Measurements from ENCODE around the gene LACC1. TPM values are rescaled to one million over a fixed set of nuclear protein-coding genes. Genes with fewer than 3 reads are reported as not detected.

LACC1 gene
- total RNA-seq, 4 donors from 2014 or later, result 12.4 to 17.3 (median 14.8) TPM

DNA sequence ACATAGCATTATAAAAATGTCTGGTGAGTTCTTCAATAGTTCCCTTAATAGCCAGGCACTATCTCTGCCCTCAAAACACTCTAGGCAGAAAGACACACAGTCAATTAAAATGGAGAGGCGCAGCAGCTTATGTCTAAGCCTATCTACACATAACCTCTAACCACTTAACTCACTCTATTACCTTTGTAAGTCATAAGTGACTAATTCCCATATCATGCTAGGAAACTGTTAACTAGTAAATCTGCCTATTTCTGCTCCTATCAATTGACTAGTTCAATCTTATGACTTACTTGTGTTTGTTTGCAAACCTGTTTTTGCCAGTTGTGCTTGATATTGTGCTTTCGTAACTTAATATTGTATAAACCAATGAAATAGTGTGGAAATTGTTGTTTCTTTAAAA is 3.3 kb upstream of the LACC1 start:
- TF ChIP-seq, protein P1, sequence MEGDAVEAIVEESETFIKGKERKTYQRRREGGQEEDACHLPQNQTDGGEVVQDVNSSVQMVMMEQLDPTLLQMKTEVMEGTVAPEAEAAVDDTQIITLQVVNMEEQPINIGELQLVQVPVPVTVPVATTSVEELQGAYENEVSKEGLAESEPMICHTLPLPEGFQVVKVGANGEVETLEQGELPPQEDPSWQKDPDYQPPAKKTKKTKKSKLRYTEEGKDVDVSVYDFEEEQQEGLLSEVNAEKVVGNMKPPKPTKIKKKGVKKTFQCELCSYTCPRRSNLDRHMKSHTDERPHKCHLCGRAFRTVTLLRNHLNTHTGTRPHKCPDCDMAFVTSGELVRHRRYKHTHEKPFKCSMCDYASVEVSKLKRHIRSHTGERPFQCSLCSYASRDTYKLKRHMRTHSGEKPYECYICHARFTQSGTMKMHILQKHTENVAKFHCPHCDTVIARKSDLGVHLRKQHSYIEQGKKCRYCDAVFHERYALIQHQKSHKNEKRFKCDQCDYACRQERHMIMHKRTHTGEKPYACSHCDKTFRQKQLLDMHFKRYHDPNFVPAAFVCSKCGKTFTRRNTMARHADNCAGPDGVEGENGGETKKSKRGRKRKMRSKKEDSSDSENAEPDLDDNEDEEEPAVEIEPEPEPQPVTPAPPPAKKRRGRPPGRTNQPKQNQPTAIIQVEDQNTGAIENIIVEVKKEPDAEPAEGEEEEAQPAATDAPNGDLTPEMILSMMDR (IDR thresholded peaks at IDR 0.05; ENCODE audit: low read depth), result no peak

DNA sequence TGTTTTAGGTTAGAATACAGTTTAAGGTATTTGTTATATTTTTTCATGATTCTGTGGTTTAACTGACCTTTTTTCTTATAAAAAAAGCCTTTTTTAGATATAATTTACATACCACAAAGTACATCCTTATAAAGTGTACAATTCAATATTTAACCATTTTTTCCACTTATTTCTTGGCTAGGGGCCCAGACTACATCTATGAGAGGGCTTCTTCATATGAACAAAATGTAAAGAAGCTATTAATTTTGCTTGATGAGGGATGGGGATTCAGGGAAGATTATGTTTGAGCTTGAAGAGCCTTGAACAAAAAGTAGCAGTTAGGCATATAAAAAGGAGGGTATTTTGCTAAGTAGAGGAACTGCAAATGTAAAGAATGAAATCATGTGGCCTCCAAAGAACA is 2.4 kb upstream of the LACC1 start:
- TF ChIP-seq, protein P1 (IDR thresholded peaks at IDR 0.05; ENCODE audit: low read depth), result no peak

DNA sequence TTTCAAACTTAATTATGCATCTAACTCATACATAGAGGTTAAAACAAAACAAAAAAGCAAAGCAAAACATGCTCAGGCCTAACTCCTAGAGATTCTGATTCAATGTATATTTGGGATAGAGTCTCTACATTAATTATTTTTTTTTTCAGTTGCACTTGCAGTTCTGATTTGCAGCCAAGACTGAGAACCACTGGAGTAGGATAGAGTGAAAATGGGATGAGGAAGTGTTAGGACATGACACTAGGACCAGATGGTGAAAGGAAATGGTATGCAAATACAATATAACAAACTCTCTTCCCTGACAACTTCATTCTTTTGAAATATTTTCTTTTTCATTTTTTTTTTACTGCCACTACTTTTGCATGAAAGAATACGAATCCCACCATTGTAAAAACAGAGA is 1.9 kb upstream of the LACC1 start:
- TF ChIP-seq, protein P1 (IDR thresholded peaks at IDR 0.05; ENCODE audit: low read depth), result no peak

DNA sequence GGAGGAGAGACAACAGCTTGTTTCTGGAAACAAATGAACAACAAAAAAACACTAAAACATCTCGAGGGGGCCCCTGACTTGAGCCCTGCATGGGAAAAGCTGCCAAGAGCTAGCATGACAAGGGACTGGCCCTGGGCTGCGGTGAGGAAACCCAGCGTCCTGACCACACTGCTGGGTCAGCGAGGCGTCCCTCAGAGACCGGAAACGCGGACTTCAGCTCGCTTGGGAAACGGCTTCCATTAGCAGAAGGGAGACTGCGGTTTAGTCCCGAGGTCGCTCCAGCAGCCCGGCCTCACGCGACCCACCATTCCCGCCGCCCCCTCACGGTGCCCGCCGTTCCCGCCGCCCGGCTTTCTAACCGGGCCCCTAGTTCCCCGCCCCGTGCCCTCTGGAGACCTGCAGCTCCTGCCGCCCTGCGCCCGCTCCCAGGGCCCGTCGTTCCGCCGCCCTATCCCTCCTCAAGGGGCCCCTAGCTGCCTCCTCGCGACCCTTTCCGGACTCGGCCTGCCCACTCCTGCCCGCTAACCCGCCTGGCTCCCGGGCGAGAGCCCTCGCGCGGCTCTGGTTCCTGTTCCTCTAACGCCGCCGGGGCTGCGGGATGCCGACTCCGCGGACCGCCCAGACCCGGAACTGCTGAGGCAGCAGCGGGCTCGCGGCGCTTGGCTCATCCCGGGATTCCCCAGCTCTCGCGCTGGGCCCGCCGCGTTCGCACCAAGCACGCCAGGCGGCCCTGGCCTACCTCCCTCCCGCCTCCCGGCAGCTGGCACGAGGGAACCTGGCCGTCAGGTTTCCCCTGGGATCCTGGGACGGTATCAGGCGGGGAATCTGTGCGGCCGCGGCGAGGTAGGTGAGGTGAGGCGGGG is 581 bp upstream of the LACC1 start, which contains the start of gene CCDC122:
TSS of gene CCDC122 (minus strand) at position 849 of the 863 bp plus-strand sequence. CDS start 10,364 bp downstream, outside the sequence.
- TF ChIP-seq, protein P1 (IDR thresholded peaks at IDR 0.05; ENCODE audit: low read depth), result no peak

DNA sequence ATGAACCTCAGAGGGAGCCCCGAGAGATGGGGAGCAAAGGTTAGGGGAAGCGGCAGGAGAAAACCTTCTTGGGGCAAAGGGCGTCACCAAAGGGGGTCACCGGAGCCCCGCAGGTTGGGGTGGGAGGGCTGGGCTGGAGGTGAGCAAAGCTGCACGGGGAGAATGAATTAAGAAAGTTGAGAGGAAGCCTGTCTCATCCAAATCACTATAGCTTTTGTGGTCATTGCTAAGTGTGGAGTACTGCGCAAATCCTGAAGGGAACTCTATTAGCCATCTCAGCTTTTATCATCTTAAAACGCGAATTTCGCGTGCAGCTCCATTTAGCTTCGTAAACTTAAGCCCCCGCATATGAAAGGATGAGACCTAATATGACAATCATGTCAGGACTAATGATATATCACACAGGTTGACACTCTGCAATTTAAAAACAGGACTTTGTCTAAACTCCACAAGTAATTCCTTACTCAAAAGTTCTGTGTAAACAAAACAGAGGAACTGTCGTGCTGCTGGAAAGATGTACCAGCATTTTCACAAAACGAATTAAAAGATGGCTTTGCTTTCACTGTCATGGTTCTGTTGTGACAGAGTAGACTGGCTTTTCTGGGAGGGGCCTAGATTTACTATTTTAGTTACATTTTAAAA is 631 bp downstream of the LACC1 start:
- TF ChIP-seq, protein P1 (IDR thresholded peaks at IDR 0.05; ENCODE audit: low read depth), result no peak

DNA sequence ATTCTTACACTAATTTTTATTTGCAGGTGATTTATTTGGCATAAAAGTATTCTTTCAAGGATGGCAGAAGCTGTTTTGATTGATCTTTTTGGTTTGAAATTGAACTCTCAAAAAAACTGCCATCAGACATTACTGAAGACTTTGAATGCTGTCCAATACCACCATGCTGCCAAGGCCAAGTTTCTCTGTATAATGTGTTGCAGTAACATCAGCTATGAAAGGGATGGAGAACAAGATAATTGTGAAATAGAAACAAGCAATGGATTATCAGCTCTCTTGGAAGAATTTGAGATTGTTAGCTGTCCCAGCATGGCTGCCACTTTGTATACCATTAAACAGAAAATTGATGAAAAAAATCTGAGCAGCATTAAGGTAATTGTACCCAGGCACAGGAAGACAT is 1.2 kb downstream of the LACC1 start:
- TF ChIP-seq, protein P1 (IDR thresholded peaks at IDR 0.05; ENCODE audit: low read depth), result no peak

DNA sequence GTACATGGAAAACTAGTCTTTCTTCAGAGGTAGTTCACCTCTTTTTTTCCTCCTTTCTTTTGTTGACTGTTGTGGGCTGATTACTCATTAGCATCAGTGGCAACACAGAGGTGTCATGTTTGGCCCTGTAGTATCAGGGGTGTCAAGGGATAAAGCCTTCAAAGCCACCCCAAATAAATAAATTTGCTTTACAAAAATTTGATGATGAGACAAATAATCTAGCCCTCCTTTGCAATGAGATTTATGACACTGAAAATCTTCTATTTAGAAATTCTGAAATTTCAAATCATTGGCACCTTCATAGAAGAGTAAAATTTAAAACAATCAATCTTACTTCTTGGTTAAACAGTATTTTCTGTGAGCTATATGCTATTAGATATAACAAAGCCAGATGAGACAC is 1.9 kb downstream of the LACC1 start:
- TF ChIP-seq, protein P1 (IDR thresholded peaks at IDR 0.05; ENCODE audit: low read depth), result no peak

Data from subcutaneous adipose tissue (tissue), 4 donors.